GM13976 (cell line): ENCODE results near the gene OR1L8.

Source experiments
- DNase-seq: peaks from one replicate; pipeline ENCODE4 v3.0.0; 2012; ENCODE audit warnings: low spot score
- CTCF ChIP-seq: IDR thresholded peaks from 2 replicates; pipeline ENCODE4 v1.5.1; 2012; ENCODE audit warnings: borderline replicate concordance, mild to moderate bottlenecking; ENCODE audit not compliant: insufficient read depth; ENCODE audit errors: extremely low read depth, missing control alignments, control extremely low read depth
- in situ Hi-C: fragments of 300-500 bp; cut with MboI; formaldehyde crosslinking; loops from one replicate; pipeline ENCODE4 v1.12.0; 2022; ENCODE audit warnings: low sequenced_read_pairs, mixed read lengths, inconsistent platforms; ENCODE audit not compliant: unreplicated experiment

Gene OR1L8

DNA sequence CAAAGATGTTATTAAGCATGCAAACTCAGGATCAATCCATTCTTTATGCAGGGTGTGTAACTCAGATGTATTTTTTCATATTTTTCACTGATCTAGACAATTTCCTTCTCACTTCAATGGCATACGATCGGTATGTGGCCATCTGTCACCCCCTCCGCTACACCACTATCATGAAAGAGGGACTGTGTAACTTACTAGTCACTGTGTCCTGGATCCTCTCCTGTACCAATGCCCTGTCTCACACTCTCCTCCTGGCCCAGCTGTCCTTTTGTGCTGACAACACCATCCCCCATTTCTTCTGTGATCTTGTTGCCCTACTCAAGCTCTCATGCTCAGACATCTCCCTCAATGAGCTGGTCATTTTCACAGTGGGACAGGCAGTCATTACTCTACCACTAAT lies 63.8 kb downstream of the OR1L8 start:
- TF ChIP-seq CTCF: no peak
- no peak for DNase-seq
- in situ Hi-C loops: no loop called here

DNA sequence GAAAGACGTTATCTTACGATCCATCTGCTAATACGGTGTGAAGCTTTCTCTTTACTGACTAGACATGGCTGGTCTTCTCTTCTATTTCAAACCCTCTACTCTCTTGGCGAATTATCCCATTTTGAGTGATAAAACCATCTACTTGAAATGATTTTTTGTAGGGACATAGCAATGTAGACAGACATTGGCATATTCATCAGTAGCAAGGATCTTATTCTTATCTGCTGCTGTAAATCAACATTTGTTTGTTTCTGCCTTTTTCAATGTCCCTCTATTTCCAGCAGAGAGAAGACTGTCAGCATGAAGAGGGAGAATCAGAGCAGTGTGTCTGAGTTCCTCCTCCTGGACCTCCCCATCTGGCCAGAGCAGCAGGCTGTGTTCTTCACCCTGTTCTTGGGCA lies 64.3 kb downstream of the OR1L8 start, which contains the start of gene OR1J4:
Gene OR1J4 (plus strand): TSS at position 301 of the 400 bp plus-strand sequence. CDS start 0 bp downstream, at position 301.
- no peak for TF ChIP-seq CTCF
- no peak for DNase-seq
- in situ Hi-C loops: no loop called here

DNA sequence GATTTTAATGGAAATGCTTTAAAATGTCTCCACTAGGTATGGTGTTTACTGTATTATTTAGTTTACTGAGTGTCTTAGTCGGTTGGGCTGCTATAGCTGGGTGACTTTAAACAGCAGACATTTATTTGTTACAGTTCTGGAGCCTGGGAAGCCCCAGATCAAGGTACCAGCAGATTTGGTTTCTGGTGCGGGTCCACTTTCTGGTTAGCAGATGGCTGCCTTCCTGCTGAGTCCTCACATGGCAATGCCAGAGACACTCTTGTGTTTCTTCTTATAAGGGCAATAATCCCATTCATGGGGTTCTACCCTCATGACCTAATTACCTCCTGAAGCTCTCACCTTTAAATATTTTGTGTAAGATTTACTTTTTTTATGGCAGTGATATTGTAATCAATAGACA lies 65.0 kb downstream of the OR1L8 start:
- TF ChIP-seq CTCF: no peak
- DNase-seq: no peak

More for the DNA sequence above, 65.0 kb downstream of the OR1L8 start:
- in situ Hi-C loops: no loop called here
